Measurements from ENCODE around the gene FRS2.
"Not testable (repeated sequence)": the region's sequence is repeated elsewhere in the genome, so short reads cannot be mapped to it uniquely, and the experiment has no call there.

The FRS2 gene, protein sequence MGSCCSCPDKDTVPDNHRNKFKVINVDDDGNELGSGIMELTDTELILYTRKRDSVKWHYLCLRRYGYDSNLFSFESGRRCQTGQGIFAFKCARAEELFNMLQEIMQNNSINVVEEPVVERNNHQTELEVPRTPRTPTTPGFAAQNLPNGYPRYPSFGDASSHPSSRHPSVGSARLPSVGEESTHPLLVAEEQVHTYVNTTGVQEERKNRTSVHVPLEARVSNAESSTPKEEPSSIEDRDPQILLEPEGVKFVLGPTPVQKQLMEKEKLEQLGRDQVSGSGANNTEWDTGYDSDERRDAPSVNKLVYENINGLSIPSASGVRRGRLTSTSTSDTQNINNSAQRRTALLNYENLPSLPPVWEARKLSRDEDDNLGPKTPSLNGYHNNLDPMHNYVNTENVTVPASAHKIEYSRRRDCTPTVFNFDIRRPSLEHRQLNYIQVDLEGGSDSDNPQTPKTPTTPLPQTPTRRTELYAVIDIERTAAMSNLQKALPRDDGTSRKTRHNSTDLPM

DNA sequence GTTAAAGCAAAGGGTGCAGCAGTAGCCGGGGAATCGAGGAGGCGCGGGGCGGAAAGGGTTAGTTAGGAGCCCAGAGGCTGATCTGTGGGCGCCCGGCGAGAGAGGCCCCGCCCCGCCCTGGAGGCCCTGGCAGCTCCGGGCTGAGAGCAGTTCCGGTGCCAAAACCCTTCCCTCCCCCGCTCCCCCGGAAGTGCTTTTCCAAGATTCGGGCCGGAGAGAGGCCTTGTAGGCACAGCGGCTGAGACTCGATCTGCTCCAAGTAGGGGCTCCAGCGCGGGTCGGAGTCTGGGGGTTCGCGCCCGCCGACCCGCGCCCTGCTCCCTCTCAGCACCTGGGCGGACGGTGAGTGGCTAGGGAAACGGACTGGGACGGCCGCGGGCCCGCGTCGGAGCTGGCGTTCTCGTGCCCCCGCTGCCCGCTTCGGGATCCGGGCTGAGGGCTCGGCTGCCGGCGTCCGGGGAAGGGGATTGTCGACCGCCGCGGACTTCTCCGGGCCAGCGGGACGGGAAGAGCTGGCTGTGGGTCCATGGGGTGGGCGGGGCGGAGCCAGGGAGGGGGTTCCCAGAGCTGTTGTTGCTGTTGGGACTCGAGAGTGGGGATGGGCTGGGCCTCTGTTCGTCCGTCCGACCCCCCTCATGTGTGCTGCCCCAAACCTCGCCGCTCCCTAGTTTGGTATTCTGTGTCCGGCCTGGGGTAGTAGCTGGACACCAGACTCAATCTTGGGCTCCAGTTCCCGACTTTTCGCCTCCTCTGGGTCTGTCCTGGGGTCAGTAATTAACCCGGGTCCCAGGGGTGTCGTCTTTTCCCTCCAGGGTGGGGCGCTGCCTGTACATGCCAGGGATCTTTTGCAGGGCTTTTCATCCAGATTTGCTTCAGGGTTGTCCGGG is at the start of gene FRS2:
FRS2 (plus strand) TSS at position 200 of the 887 bp plus-strand sequence. CDS start 98,643 bp downstream, outside the sequence.
- DNase-seq (ENCODE audit: low read depth), result peak; percentile 75

DNA sequence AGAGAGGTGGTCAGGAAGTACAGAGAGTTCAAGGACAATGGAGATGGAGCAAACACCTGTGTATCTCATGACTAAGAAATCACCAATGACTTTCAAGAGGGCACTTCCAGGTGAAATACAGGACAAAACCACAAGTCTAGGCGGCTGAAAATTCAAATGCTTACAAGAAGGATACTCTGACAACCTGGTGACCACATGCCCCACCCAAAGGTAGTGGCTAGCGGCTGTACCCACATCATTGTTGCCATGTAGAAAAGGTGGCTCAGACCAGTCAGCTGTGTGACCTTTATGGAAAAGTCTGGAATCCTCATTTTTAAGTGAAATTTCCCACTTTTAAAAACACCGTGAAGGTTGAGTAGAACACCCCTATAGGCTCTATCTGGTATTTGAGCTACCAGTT is 48.6 kb upstream of the FRS2 start:
- no peak for DNase-seq (ENCODE audit: low read depth)

DNA sequence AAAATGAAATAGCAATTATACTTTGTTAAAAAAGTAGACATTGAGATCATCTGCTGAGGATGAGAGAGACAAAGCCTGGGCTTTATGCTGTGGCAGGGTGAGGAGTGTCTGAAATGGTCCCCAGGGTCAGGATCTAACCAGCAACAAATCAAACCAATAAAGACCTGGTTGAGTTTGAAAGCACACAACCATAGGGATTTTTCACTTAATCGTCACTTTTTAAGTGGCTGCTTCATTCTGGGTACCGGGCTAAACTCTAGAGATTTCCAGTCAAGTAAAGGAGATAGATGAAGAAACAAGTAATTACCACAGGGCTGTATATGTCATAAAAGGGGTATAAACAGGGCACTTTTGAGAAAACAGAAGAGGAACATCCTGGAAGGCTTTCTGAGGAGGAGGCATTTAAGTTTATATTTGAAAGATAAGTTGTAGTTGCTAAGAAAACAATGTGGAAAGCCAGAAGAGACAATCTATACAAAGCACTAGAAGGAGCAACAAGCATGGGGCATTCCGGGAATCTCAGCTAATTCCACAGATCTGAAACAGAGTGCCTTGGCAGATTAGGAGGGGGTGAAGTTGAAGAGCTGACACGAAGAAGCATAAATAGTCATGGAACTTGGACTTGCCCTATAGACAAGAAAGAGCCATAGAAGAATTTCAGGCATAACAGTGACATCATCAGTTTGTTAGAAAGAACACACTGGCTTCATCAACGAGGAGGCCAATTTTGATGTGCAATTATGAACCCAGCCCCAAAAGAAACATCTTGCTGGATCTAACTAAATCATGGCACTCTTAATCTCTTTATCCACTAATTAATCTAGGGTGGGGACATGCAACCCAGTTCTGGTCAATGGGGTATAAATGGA is 46.9 kb upstream of the FRS2 start:
- no peak for DNase-seq (ENCODE audit: low read depth)

DNA sequence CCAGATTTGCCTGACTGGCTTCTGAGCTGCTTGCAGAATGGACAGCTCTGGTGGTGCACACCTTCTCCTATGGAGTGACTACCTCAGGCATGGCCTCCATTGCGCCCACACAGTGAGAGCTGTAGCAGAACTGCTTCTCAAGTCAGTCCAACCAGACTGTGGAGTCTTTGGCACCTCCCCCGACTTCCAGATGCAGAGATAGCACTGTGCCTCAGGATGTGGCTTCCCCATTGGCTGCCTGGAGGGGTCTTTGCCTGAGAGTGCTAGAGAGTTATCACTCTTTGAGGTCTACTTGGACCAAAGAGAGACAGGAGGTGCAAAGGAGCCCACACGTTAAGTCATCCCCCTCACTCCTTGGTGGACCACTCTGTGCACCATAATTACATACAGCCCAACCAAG is 44.8 kb upstream of the FRS2 start:
- DNase-seq (ENCODE audit: low read depth), result no peak

DNA sequence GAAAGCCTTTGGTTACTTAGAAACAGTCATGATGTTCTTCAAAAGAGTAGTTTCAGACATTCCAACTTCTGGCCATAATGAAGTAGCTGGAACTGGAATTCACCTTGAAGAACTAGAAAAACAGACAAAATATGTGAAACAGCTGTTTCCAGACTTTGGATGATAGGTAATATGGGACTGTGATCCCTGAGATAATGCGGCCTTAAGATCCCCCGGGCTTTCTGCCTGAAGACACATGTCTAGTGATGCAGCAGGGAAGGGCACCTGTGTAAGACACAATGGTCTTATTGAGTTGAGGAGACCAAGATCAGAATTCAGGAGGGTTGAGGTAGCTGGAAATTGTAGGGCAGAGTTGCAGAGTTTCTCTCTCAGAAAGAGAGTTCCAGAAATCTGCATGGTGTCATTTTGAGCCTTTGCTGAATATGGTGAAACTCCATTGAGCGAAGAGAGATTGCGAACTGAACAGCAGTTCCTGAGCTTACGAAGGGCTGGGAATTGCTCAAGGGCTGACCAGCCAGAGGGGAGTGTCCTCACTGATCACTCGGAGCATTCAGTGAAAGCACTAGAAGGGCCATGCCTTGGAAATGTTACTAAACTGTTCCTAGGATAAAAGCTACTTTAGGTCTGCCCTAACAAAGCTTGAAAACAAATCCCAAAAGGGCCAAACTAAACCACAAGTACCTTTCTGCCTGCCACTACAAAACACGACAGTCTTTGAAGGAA is 41.7 kb upstream of the FRS2 start:
- DNase-seq (ENCODE audit: low read depth), result no peak

DNA sequence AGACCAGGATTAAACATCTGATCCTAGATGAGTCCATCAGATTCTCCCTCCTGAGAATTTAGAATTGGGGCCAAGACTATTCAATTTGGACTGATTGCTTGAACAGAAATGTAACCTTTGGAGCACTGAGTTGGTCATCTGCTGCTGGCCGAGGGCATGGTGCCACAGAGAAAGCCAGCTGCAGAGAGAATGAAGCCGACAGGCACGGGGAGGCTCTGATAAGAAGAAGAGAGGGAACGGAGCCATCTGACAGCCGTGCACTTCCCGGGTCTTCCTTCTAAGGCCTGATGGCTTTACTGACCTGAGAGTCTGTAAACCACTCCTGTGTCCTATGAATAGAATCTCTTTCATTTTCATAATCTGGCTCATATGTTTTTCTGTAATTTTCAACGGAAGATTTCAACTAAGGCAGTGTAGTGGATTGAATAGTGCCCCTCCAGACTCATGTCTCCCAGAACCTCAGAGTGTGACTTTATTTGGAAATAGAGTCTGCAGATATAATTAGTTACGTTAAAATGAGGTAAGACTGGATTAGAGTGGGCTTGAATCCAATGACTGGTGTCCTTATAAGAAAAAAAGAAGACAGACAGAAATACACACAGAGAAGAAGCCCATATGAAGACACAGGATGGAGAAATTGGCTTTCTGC is 39.1 kb upstream of the FRS2 start:
- no peak for DNase-seq (ENCODE audit: low read depth)

DNA sequence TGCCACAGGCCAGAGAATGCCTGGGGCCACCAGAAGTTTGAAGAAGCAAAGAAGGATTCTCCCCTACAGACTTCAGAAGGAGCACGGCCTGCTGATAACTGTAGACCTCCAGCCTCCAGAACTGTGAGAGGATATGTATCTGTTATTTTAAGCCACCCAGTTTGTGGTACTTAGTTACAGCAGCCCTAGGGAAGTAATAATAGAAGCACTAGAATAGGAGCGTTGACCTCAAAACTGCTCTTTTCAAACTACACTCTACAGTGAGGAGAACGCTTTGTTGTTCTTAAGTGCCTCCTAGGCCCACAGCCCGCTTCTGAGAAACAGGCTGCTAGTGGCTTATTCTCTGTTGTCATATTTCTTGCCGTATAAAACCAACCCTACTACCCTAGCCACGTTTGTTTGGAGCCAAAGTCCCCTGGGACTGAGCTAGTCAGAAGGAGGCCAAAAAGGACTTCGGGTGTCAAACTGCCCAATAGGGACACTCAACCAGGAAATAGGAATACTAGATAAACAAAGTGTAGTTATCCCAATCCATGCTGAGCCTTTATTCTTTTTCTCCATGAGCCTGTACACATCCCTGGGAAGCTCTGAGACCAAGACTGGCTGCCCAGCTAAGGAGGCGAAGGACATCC is 38.5 kb upstream of the FRS2 start:
- DNase-seq (ENCODE audit: low read depth), result no peak

DNA sequence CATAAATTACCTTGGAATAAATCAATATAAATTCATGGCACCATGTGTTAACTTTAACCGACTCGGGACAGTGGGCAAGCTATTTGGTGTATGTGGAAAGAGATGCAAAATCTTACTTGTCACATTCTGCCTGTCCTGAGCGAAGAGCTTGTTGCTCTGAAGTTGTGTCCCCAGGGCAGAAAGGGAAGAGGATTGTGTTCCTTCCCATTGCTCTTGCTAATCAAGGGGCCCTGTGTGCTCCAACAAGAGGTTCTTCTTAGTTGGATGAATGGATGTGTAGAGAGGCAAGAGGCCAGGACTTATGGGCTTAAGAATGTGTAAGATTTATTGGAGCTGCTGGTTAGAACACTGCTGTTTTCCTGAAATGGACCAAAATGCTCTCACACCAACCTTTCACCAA is 36.5 kb upstream of the FRS2 start:
- no peak for DNase-seq (ENCODE audit: low read depth)

DNA sequence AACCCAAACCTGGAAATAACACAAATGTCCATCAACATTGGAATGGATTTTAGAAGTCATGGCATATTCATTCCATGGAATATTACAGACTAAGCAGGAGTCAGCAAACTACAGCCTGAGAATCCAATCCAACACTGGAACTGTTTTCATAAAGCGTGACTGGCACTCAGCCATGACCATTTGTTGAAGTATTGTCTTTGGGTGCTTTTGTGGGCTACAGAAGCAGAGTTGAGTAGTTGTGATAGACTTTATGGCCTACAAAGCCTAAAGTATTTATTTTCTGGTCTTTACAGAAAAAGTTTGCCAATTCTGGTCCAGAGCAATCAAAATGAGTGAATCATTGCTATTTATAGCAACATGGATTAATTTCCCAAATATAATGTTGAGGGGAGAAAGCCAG is 34.5 kb upstream of the FRS2 start:
- no peak for DNase-seq (ENCODE audit: low read depth)

DNA sequence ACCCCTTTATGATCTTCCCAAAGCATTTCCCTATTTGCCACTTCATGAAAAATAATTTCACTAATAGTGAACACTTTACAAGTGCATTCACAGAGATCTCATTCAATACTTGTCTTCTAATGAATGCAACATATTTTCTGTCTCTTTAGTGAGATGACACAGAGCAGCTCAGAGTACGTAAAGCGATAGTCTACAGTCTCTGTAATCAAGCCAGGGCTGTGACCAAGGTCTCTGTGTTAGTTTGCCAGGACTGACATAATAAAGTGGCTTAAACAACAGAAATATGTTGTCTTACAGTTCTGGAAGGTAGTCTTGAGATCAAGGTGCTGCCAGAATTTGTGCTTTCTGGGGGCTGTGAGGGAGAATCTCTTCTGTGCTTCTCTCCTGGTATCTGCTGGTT is 33.1 kb upstream of the FRS2 start:
- no peak for DNase-seq (ENCODE audit: low read depth)

DNA sequence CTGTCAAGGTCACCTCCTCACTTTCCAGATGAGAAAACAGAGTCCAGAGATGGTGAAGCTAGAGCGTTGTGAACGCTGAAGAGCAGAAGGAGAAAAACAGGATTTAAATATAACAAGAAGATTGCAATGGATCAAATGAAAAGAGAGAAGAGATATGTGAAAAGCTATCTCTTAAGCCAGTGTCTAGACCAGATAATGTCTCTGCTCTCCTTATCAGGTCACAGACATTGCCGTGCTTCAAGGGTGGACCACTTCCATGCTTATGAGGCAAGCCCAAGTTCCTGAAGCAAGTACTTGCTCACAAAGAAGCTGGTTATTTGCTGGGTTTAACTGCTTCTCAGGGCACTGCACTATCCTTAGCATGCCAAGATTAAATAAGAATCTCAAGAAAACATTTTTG is 31.6 kb upstream of the FRS2 start:
- DNase-seq (ENCODE audit: low read depth), result no peak

DNA sequence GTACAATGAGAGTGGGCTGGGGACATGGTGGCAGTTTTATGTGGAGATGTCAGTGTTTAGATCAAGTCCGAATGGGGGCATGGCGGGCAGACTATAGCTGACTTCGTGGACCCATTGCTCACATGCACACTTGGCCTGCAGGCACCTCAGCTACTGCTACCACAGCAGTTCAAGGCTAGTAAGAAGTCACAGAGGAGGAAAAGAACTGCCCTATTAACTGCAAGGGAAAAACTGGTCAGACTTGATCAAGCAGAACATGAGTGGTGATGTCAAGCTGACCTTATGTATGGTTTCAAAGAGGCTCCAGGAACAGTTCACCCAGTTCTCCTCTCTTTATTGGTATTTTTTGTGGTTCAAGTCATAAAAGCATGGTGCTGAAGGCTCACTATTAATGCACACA is 30.2 kb upstream of the FRS2 start:
- no peak for DNase-seq (ENCODE audit: low read depth)

DNA sequence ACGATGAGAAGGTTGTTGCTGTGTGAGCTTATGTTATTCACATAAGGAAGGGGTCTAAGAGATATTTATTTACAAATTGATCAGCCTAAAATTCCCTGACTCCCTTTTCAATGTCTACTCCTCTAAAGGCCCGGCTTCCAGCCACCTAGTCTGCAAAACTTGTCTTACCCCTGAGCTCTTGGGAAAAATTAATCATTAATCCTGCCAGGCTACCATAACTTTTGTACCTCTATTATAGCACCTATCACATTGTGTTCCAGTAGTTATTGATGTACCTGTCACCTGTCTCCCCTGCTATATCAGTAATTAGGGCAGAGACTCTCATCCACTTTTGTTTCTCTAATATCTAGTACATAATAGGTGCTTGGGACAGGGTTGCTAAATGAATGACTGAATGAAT is 29.3 kb upstream of the FRS2 start:
- no peak for DNase-seq (ENCODE audit: low read depth)

DNA sequence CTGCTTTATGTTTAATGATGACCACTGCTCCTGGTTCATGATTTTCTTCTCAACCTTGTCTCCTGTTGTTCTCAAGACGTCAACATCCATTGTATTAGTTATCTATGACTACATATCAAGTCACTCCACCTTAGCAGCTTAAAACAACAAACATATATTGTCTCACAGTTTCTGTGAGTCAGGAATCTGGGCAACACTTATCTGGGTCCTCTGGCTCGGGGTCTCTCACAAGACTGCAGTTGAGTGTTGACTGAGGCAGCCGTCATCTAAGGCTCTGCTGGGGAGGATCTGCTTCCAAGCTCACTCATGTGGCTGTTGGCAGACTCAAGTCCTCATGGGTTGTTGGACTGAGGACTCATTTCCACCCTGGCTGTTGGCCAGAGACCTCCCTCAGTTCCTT is 27.3 kb upstream of the FRS2 start:
- DNase-seq (ENCODE audit: low read depth), result no peak

DNA sequence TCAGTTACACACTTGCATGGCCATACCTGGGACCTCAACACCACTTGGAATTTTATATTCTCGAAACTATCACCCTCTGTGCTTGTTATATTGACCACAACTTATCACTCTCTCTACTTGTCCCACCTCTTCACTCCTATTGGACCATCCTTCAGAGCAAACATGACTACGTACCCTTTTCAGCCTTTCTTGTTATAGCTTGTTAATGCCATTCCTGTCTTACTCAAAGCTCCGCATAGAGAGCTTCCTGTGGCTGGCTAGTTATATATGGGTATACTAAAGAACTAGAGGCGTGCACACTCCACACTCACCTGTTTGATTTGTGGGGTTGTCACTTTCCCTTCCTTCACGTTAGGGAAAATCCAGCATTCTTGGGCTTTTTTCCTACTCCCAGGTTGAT is 26.3 kb upstream of the FRS2 start:
- DNase-seq (ENCODE audit: low read depth), result no peak

DNA sequence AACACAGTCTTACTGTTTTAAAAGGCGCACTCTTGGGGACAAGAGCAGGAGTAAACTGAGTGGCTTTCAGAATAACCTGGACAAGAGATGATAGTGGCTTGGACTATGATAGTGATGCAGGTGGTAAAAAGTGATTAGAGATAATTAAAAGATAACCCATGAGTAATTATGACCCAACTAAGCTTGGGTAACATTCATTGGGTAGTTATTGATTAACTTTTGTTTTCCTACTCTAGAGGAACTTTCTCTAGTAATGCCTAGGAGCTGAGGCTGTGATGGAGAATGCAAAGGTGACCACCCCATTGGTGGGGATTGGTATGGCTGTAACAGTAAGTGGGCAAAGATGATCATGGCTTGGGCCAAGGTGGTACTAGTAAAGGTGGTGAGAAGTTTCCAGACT is 22.3 kb upstream of the FRS2 start:
- DNase-seq (ENCODE audit: low read depth), result no peak

DNA sequence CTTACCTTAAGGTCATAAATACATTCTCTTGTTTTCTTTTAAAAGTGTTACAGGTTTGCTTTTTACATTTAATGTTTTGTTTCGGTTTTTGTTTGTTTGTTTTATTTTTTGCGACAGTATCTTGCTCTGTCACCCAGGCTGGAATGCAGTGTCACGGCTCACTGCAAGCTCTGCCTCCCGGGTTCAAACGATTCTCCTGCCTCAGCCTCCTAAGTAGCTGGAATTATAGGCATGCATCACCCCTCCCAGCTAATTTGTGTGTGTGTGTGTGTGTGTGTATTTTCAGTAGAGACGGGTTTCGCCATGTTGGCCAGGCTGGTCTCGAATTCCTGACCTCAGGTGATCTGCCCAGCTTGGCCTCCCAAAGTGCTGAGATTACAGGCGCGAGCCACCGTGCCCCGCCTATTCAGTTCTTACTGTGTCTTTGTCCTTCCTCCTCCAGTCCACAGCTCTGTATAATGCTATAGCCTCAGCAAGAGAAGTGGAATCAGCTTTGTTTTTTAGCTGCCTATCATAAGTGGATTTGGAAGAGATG is 17.5 kb upstream of the FRS2 start:
- DNase-seq (ENCODE audit: low read depth), result not testable (repeated sequence)

DNA sequence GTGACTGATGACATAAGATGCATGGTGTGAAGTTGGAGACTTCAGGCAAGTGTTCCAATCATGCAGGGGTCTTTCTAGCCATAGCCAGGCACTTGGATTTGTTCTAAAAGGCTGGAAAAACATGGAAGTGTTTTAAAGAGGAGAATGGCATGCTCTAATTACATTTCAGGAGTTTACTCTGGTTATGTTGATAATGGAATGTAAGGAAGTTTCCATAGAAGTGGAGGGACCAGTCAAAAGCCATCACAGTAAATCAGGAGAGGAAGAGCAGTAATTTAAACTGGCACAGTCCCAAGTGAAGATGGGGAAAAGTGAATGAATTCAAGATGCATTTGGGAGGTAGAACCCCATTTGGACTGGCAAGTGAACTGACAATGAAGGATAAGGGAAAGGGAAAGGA is 13.9 kb upstream of the FRS2 start:
- DNase-seq (ENCODE audit: low read depth), result no peak

DNA sequence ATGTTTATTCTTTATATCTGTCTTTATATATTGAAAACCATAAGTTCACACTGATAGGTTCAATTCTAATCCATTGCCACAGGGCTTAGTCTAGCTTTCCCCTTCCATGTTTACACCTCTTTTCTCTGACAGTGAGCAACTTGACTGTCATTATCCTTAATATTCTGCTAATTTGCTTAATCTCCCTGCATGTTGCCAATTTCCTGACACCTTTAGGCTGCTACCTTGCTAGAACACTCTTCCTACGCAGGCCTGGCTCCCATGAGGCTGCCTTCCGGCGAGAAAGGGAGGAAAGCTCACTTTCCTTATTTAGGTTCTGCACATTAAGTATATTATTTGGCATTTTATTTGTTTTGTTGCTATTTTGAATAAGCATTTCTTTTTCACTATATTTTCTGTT is 12.8 kb upstream of the FRS2 start:
- DNase-seq (ENCODE audit: low read depth), result no peak

DNA sequence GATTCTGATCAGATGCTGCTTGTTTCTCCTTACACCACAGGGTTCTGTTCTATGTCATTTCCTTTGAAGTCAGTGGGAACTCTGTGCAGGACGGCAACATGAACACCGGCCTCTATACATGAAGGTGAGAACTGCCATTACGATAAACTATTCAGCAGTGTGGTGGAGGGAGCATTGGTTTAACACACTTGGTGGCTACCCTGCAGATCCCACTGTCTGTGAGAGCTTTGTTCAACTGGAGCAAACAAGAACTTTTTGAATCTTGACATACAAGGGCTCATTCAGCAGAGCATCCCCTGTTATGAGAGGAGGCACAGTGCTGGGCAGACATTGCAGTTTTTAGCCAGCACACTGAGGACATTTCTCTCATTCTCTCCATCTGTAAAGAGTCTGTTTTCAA is 10.7 kb upstream of the FRS2 start:
- DNase-seq (ENCODE audit: low read depth), result no peak
